GM12891 (cell line): ENCODE results near the gene LCE4A.

Source experiments
- POLR2A ChIP-seq: IDR thresholded peaks from 2 replicates; pipeline ENCODE4 v1.6.1; 2011; ENCODE audit warnings: low read depth, low read length, control low read depth
- POLR2AphosphoS5 ChIP-seq: IDR thresholded peaks from 2 replicates; pipeline ENCODE4 v1.6.1; 2011; ENCODE audit warnings: low read depth, low read length, control low read depth

- TF ChIP-seq POLR2A (no peak), POLR2AphosphoS5 (no peak)
These were observed 48.9 kb downstream of the LCE4A start for GRCh38 chr1:152756872-152757271.
